SK-N-MC (cell line): ENCODE data around the gene UBE3B.

ENCODE experiments used
- DNase-seq: peaks from one replicate; pipeline ENCODE4 v3.0.0-alpha.2; 2011; ENCODE audit warnings: low read depth, low spot score
- H3K27ac ChIP-seq: fragments of 200-600 bp; sonication (generic); 2 replicates; pipeline ENCODE4 v1.5.1; 2016; ENCODE audit warnings: mixed run types
- H3K36me3 ChIP-seq: fragments of 200-600 bp; sonication (generic); 2 replicates; pipeline ENCODE4 v1.6.1; 2017; ENCODE audit warnings: antibody characterized with exemption, low read length, mixed read lengths; ENCODE audit not compliant: insufficient read depth
- H3K4me3 ChIP-seq: fragments of 200-600 bp; sonication (generic); 2 replicates; pipeline ENCODE4 v1.5.1; 2016
- H3K9ac ChIP-seq: fragments of 200-600 bp; sonication (generic); 2 replicates; pipeline ENCODE4 v1.8.0; 2017; ENCODE audit warnings: mixed run types, mixed read lengths; ENCODE audit not compliant: insufficient read length
- H3K9me3 ChIP-seq: fragments of 200-600 bp; sonication (generic); 2 replicates; pipeline ENCODE4 v1.6.1; 2017; ENCODE audit warnings: low read depth, mild to moderate bottlenecking, antibody characterized with exemption, low read length, moderate library complexity, mixed read lengths
- EZH2 ChIP-seq: fragments of 200-600 bp; sonication (generic); IDR thresholded peaks from one replicate; pipeline ENCODE4 v1.6.1; 2017; ENCODE audit warnings: antibody characterized with exemption
- FOXP2 ChIP-seq: optimal IDR thresholded peaks from 2 replicates; pipeline ENCODE3; 2011; ENCODE audit warnings: mild to moderate bottlenecking, moderate library complexity; ENCODE audit not compliant: insufficient read depth; ENCODE audit errors: extremely low read length, control extremely low read depth
- POLR2AphosphoS5 ChIP-seq: IDR thresholded peaks from 2 replicates; pipeline ENCODE4 v1.6.1; 2012; ENCODE audit warnings: mild to moderate bottlenecking, low read depth, low read length, borderline replicate concordance

UBE3B gene

DNA sequence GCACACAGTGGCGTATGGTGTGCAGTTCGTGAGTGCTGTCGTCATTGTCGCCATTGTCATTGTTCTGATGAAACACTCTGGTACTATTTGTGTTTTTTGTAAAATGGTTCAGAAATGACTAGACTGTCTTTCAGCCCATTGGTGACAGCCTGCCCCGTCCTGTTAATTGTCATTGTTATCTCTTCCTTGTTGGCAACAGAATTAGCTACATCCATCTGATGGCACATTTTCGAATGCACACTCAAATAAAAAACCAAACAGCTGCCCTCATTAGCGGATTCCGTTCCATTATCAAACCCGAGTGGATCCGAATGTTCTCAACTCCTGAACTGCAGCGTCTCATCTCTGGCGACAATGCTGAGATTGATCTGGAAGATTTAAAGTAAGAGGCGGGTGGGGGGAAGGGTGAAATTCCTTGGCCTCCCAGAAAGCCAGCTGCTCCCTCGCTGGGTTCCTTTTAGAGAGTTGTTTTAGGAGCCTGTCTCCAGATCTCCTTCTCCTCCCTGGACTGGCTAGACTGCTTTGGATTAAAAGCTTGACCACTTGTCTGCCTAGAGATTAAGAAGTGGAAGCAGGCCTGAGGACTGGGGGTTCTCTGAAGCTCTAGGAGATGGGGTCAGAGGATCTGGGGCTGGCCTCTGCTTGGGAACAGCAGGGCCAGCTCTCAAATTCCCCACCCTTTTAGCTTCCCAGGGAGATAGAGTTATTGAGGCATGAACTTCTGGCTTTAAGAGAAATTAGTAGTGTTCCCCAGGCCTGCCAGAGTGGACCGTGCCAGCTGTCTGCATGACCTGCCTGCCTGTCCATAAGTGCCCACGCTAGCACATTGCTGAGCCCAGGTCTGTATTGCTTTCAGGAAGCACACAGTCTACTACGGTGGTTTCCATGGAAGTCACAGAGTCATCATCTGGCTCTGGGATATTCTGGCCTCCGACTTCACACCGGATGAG lies 52.5 kb downstream of the UBE3B start:
- Histone ChIP-seq H3K4me3 (no peak overlapping the region), H3K9ac (no peak overlapping the region), H3K27ac (no peak overlapping the region), H3K9me3 (no peaks in the 10 kb centered on the region), H3K36me3 (no peaks in the 10 kb centered on the region; the same call in 1 of the 2 replicates)
- no peak for DNase-seq
- TF ChIP-seq FOXP2 (no peak), POLR2AphosphoS5 (no peak)

DNA sequence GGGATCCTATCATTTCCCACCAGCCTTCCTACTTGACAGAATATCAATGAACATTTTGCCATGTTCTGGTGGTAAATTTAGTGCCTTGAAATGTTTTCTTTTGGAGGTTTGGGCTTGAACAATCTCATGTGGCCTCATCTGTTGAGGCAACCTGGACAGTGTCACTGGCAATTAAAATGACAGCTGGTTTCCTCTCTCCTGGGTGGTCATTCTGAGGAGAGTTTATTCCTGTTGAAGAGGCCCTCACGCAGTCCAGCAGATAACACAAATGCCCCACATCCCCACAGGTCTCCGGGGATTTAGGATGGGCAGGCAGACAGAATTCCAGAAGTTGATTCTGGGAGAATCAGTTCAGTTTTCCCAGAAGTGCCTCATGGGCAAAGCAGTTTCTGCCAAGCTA lies 54.0 kb downstream of the UBE3B start:
- H3K9ac ChIP-seq: no peak overlapping the region

DNA sequence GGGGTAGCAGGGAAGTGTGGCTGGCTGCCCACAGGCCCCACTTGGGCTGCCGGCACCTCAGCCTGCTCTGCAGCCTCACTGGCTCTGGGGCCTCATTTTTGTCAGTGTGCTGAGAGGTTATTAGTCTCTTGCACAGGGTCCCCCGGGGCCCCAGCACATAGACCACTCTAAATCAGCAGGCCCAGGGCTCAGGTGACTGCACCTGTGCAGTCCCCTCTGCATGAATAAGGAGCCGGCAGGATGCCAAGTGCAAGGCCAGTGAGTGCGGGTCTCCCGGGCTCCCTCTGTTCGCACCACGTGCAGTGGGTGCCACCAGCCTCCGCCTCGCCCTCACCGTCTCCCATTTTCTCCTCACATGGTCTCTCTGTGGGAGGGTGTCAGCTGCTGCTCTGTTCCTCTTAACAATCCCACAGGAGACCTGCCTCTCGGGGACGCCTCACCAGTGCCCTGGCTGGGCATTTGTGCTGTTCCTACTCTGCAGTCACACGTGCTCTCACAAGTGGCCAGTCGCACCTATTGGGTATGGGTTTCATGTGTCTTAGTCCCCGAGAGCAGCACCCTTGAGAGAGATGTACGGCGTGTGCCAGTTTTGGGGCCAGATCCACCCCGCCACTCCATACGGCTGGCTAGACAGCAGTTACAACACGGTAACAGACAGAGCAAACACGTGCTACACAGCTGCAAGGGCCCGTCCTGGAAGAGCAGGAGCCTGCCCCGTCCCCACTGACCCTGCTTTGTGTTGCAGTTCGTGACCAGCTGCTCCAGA lies 55.5 kb downstream of the UBE3B start:
- Histone ChIP-seq H3K9me3 (no peaks in the 10 kb centered on the region), H3K36me3 (no peaks in the 10 kb centered on the region; the same call in 1 of the 2 replicates), H3K27ac (no peak overlapping the region), H3K9ac (no peak overlapping the region), H3K4me3 (no peak overlapping the region)
- TF ChIP-seq EZH2 (no peak), FOXP2 (no peak), POLR2AphosphoS5 (no peak)
- no peak for DNase-seq

More for the DNA sequence above, 54.0 kb downstream of the UBE3B start:
- no peak for TF ChIP-seq FOXP2
- no peak for TF ChIP-seq EZH2
- TF ChIP-seq POLR2AphosphoS5: no peak
- Histone ChIP-seq H3K9me3 (no peaks in the 10 kb centered on the region), H3K27ac (no peak overlapping the region), H3K36me3 (no peaks in the 10 kb centered on the region; the same call in 1 of the 2 replicates), H3K4me3 (no peak overlapping the region)
- DNase-seq: no peak

DNA sequence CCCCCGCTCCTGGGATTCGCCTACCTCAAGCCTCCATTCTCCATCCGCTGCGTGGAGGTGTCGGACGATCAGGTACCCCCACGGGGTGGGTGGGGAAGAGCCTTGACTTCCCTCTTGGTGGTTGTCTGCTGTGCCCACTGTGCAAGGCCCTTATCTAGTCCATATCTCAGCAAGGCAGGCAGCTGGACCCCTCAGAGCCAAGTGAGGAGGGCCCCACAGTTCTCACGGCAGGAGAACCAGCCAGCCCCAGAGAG lies 56.0 kb downstream of the UBE3B start:
- no peak for TF ChIP-seq POLR2AphosphoS5
- no peaks in the 10 kb centered on the region; the same call in 1 of the 2 replicates for H3K36me3 ChIP-seq

DNA sequence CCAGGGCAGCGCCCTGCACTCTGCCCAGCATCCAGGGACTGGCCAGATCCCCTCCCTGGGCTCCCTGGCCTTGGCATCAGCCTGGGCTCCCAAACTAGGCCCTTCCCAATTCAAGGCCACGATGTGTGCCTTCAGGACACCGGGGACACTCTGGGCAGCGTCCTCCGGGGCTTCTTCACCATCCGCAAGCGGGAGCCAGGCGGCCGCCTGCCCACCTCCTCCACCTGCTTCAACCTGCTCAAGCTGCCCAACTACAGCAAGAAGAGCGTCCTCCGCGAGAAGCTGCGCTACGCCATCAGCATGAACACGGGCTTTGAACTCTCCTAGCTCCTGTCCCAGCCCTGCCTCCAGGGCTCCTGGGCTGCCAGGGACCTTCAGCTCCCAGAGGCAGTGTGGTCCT lies 57.0 kb downstream of the UBE3B start:
- Histone ChIP-seq H3K9ac (no peak overlapping the region), H3K36me3 (no peaks in the 10 kb centered on the region; the same call in 1 of the 2 replicates), H3K27ac (no peak overlapping the region), H3K4me3 (no peak overlapping the region), H3K9me3 (no peaks in the 10 kb centered on the region)
- TF ChIP-seq FOXP2 (no peak), EZH2 (no peak), POLR2AphosphoS5 (no peak)
- DNase-seq: no peak

More for the DNA sequence above, 56.0 kb downstream of the UBE3B start:
- DNase-seq: no peak
- Histone ChIP-seq H3K9ac (no peak overlapping the region), H3K4me3 (no peak overlapping the region), H3K27ac (no peak overlapping the region), H3K9me3 (no peaks in the 10 kb centered on the region)

DNA sequence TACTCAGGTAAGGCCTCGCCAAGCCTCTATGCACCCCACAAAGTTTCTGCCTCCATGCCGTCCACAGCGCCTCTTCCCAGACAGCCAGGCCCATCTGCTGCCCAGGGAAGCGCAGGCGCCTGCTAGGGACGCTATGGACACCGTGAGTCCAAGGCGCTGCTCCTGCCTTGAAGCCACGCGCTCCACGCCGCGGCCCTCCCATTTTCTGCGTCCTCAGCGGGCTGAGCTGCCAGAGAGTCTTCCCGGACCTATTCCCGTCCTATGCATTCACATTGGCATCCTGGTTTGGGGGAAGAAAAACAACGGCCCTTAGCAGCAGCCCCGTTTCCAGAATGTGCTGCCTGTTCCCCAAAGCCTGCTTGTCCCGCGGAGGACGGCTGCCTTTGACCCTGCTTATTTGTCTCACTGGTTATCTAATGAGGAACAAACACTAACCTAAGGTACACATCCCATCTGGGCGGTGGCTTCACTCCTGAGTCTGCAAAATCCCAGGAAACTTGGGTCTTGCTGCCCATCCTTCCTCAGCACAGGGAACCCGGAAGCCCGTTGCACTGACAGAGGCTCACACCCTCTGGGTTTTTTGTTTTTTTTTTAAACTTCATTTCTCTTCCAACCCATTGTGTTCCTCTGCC lies 57.9 kb downstream of the UBE3B start:
- Histone ChIP-seq H3K27ac (no peak overlapping the region), H3K9ac (no peak overlapping the region), H3K4me3 (no peak overlapping the region), H3K9me3 (no peaks in the 10 kb centered on the region), H3K36me3 (no peaks in the 10 kb centered on the region; the same call in 1 of the 2 replicates)
- TF ChIP-seq EZH2 (no peak), FOXP2 (no peak), POLR2AphosphoS5 (no peak)
- no peak for DNase-seq

DNA sequence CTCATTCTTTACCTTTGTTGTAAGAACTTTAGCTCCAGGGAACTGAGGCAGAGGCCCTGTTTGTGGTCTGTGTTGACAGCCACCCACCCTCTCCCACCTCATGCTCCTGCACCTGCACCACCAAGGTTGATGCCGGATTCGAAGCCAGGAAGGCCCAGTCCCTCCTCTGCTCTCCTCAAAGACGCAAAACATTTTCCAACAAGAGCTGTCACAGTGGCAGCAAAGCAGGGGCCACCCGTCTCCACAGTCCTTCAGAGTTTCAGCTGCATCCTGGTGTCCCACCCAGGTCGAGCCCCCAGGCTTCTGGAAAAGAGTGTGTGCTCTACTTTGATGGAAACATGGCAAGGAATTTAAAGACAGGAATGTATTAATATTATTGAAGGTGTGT lies 58.4 kb downstream of the UBE3B start:
- DNase-seq: no peak
- Histone ChIP-seq H3K4me3 (no peak overlapping the region), H3K9ac (no peak overlapping the region), H3K27ac (no peak overlapping the region), H3K36me3 (no peaks in the 10 kb centered on the region; the same call in 1 of the 2 replicates), H3K9me3 (no peaks in the 10 kb centered on the region)
- TF ChIP-seq POLR2AphosphoS5 (no peak), EZH2 (no peak), FOXP2 (no peak)

DNA sequence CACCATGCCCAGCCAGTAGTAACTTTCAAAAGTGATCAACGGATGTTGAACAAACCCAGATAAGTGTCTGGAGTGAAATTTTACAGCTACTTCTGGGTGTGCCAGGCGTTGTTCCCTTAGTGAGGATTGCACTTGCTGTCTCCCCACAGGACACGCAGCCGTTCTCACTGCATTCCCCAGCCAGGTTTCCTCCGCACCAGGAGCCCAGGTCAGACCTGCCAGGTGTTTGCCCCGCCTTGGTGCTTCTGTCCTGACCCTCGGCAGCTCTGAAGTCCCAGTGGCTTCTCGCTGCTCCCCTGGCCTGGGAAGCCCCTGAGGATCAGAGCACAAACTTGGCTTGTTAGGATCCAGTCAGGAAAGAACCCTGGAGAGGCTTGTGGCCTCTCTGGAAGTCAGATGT lies 59.7 kb downstream of the UBE3B start:
- H3K9ac ChIP-seq: no peak overlapping the region
- TF ChIP-seq FOXP2 (no peak), EZH2 (no peak), POLR2AphosphoS5 (no peak)
- H3K4me3 ChIP-seq: no peak overlapping the region
- H3K27ac ChIP-seq: no peak overlapping the region
- no peaks in the 10 kb centered on the region for H3K36me3 ChIP-seq
- no peaks in the 10 kb centered on the region for H3K9me3 ChIP-seq
- DNase-seq: no peak
